ENCODE measurements around the gene ARHGAP24. TPM values are rescaled to one million over a fixed set of nuclear protein-coding genes. Genes with fewer than 3 reads are reported as not detected.

The ARHGAP24 gene
- total and polyA plus RNA-seq, 7 donors, result 0.46 to 40.4 (median 23.1) TPM

DNA sequence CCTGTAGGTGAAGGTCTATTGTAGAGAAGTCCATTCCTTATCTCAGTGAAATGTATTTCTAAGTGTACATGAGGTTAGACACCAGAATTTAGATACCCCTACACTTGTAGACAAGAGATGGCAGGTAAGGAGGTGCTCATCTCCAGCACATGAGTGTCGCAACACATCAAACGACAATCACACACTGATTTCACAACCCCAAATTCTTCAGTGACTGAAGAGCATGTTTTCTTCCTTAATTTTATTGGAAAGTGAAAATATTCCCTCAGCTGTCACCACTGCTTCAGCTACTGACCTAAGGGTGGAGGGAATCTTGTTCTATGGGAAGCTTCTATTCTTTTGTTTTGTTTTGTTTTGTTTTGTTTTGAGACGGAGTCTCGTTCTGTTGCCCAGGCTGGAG lies 280.3 kb downstream of the ARHGAP24 start:
- DNase-seq, result no peak
- 78 to 91% methylated on average over 4 of the region's 4 CpGs for WGBS, 2 donors
- intact Hi-C loops (cut with DNase I), result loop anchor here (5.0 to 10.0 kb wide), 2 partner anchors 212 to 290 kb away; no protein-coding TSS in a partner anchor
- no peaks in the 10 kb centered on the region for H3K27me3 ChIP-seq
- no peaks in the 10 kb centered on the region for H3K36me3 ChIP-seq
- no peaks in the 10 kb centered on the region for H3K9me3 ChIP-seq
- H3K27ac ChIP-seq, result no peak overlapping the region
- H3K4me3 ChIP-seq, result no peak overlapping the region
- H3K4me1 ChIP-seq, result peaks cover 0 to 2% (median 0%) of the 10 kb centered on the region in 4 donors
- TF ChIP-seq POLR2AphosphoS5 (IDR thresholded peaks at IDR 0.05), result no peak
- TF ChIP-seq POLR2A (IDR thresholded peaks at IDR 0.05), result no peak
- TF ChIP-seq CTCF (IDR thresholded peaks at IDR 0.05), result no peak
- no peak for TF ChIP-seq EP300 (IDR thresholded peaks at IDR 0.05)

GRCh38 chr4:85756938-85757337 lies 282.0 kb downstream of the ARHGAP24 start:
- 76 to 82% methylated on average over 3 of the region's 3 CpGs for WGBS, 2 donors
- no peak overlapping the region for H3K27ac ChIP-seq
- TF ChIP-seq CTCF (IDR thresholded peaks at IDR 0.05) (peak in 3 of 4 experiments; percentile 10 to 53 (median 17)), POLR2AphosphoS5 (IDR thresholded peaks at IDR 0.05) (no peak)
- H3K36me3 ChIP-seq, result no peaks in the 10 kb centered on the region
- no peak for DNase-seq
- H3K4me1 ChIP-seq, result peaks cover 0 to 10% (median 6%) of the 10 kb centered on the region in 4 donors
- intact Hi-C loops (cut with DNase I), result loop anchor here (5.0 to 10.0 kb wide), 2 partner anchors 210 to 288 kb away; no protein-coding TSS in a partner anchor
- H3K9me3 ChIP-seq, result no peaks in the 10 kb centered on the region
- H3K4me3 ChIP-seq, result no peak overlapping the region
- no peaks in the 10 kb centered on the region for H3K27me3 ChIP-seq

DNA sequence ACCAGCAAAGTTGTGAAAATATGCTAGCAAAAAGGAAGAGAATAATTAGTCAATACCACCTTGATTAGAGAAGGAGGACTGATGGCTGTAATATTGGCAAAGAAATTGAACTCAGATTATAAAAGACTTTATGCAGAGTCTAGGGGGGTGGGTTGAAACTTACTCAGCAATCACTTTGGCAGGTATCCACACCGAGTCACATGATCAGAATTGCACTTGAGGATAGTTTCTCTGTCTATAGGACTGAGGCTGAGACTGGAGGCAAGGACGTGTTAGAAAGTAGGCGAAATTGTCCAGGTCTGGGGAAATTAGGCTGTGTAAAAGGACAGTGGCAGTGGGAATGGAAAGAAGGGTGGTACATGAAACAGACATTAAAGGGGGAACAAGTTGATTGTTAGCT lies 284.4 kb downstream of the ARHGAP24 start:
- H3K9me3 ChIP-seq, result no peaks in the 10 kb centered on the region
- H3K4me1 ChIP-seq, result peaks cover 0 to 16% (median 11%) of the 10 kb centered on the region in 4 donors
- H3K4me3 ChIP-seq, result no peak overlapping the region
- H3K27me3 ChIP-seq, result no peaks in the 10 kb centered on the region
- no peak for TF ChIP-seq POLR2AphosphoS5 (IDR thresholded peaks at IDR 0.05)
- TF ChIP-seq EP300 (IDR thresholded peaks at IDR 0.05), result no peak
- no peak for TF ChIP-seq CTCF (IDR thresholded peaks at IDR 0.05)
- intact Hi-C loops (cut with DNase I), result loop anchor here (5.0 to 10.0 kb wide), 2 partner anchors 208 to 285 kb away; no protein-coding TSS in a partner anchor
- DNase-seq, result no peak
- no peaks in the 10 kb centered on the region for H3K36me3 ChIP-seq
- 93 to 95% methylated on average over 3 of the region's 3 CpGs for WGBS, 2 donors
- H3K27ac ChIP-seq, result no peak overlapping the region

DNA sequence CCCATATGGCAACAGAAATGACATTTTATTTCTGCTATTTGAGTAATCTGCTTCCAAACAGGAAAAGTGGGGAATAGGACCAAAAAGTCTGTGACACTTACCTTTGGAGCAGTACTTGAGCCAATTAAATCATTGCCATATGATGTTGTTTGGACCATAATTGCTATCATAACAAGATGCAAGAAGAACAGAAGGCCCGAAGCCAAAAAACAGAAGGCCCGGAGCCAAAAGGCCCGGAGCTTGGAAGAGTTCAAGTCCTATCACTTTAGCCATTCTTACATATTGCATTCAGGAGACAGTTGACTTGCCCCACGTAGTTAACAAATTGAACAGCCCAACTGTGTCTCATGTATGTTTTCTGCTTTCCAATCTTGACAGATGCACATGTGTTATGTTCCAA lies 285.6 kb downstream of the ARHGAP24 start:
- H3K9me3 ChIP-seq, result no peaks in the 10 kb centered on the region
- TF ChIP-seq POLR2A (IDR thresholded peaks at IDR 0.05) (no peak), POLR2AphosphoS5 (IDR thresholded peaks at IDR 0.05) (no peak), EP300 (IDR thresholded peaks at IDR 0.05) (no peak), CTCF (IDR thresholded peaks at IDR 0.05) (no peak)
- H3K27ac ChIP-seq, result no peak overlapping the region

More for the DNA sequence above, 285.6 kb downstream of the ARHGAP24 start:
- no peak overlapping the region for H3K4me3 ChIP-seq
- 75 to 85% methylated on average over 4 of the region's 4 CpGs for WGBS, 2 donors
- no peaks in the 10 kb centered on the region for H3K36me3 ChIP-seq
- H3K27me3 ChIP-seq, result no peaks in the 10 kb centered on the region
- intact Hi-C loops (cut with DNase I), result no loop called here
- H3K4me1 ChIP-seq, result peaks cover 0 to 16% (median 11%) of the 10 kb centered on the region in 4 donors
- no peak for DNase-seq
